GM12873 (cell line): ENCODE data around the gene CACNG1.

ENCODE experiments used
- CTCF ChIP-seq: IDR thresholded peaks from 2 replicates; pipeline ENCODE4 v1.5.1; 2012; ENCODE audit warnings: low read depth, mild to moderate bottlenecking, moderate library complexity, low read length, control low read depth; ENCODE audit not compliant: insufficient read depth; ENCODE audit errors: missing control alignments

Gene CACNG1, protein sequence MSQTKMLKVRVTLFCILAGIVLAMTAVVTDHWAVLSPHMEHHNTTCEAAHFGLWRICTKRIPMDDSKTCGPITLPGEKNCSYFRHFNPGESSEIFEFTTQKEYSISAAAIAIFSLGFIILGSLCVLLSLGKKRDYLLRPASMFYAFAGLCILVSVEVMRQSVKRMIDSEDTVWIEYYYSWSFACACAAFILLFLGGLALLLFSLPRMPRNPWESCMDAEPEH

GRCh38 chr17:67044016-67044772, at the start of gene CACNG1:
CACNG1 (plus strand) TSS chr17:67044554; CDS start chr17:67044661, 107 bp downstream.
- no peak for TF ChIP-seq CTCF

GRCh38 chr17:66994930-66995535, 49.3 kb upstream of the CACNG1 start:
- TF ChIP-seq CTCF, result no peak

DNA sequence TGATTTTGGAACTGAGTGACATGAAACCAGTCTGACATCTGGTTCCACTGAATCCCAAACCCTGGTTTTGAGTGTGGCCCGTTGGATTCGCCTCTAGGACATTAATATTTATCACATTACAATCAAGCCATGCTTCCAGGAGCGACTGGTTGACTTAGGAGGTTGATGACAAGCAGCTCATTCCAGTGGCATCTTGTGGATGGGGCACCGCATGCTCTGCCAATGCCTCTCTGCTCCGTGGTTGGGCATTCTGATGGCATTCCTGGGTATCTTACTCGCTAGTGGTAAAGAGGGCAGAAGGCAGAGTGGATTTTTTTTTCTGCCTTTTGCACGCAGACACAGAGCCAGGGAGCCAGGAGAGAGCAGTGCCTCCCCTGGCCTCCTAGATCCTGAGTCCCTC, 48.4 kb upstream of the CACNG1 start:
- no peak for TF ChIP-seq CTCF

DNA sequence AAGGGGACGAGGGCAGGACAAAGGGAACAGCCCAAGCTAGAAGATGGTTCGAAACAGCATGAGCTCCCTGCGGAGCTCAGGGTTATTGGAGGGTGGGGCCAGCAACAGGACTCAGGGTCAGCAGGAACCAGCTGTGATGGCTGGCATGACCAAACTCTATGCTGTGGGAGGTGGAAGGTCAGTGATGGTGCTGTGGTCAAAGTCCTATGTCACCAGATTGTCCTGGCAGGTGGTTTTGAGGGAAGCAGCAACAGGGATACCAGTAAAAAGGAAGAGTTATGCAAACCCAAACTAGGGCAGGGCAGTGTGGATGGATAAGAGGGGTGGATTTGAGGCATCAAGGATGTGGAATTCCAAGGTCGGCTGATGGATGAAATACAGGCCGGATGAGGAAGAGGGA, 47.4 kb upstream of the CACNG1 start:
- no peak for TF ChIP-seq CTCF

DNA sequence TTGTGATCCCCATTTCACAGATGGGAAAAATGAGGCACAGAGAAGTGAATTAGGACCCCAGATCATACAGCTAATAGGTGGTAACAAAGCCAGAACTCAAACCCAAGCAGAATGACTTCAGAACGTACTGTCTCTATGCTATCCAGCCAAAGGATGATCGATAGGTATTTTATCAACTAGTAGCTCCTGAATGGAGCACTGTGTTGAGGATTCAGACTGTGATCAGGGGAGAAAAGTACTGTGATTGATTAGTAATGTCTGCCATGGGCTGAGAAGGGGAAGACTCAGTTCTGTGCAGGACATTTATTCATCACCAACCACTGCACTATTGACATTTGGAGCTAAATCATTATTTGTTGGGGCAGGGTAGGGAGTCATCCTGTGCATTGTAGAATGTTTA, 41.1 kb upstream of the CACNG1 start:
- TF ChIP-seq CTCF, result no peak

- TF ChIP-seq CTCF, result no peak
These were observed 40.2 kb upstream of the CACNG1 start for GRCh38 chr17:67004181-67004580.

DNA sequence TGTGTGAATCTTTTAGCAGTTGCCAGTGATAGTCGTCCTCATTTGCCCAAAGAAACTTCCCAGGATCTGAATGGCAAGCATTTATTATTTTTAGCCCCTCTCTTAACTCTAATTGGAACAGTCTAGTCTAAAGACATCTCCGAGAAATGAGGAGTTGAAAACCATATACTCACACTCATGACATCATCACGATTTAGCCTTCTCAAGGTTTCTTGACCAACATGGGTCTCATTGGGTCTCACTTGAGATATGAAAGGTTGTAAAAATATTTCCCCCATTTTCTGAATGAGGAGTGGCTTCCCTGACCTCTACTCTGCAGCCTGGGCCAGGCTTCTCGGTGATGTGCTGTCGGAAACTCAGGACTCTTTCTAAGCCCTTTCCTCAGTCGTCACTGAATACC, 37.1 kb upstream of the CACNG1 start:
- TF ChIP-seq CTCF, result no peak
